Mesothelial cell of epicardium (in vitro differentiated cells): ENCODE measurements around the gene ALDOC. TPM values are rescaled to one million over a fixed set of nuclear protein-coding genes. Genes with fewer than 3 reads are reported as not detected.

Experiments
- DNase-seq, 2 experiments: peaks; one replicate each; pipeline ENCODE4 v3.0.0; 2021; ENCODE audit warnings: low spot score in 2 of 2; ENCODE audit not compliant: unreplicated experiment in 2 of 2
- H3K27ac Mint-ChIP-seq: 2 replicates; pipeline ENCODE4 v1.8.0; 2021; ENCODE audit warnings: mixed read lengths
- H3K27me3 Mint-ChIP-seq: 2 replicates; pipeline ENCODE4 v1.8.0; 2021; ENCODE audit warnings: low read depth, mixed read lengths
- H3K36me3 Mint-ChIP-seq: 2 replicates; pipeline ENCODE4 v1.8.0; 2021; ENCODE audit warnings: mixed read lengths
- H3K4me1 Mint-ChIP-seq: 2 replicates; pipeline ENCODE4 v1.8.0; 2021; ENCODE audit warnings: mixed read lengths
- H3K4me3 Mint-ChIP-seq: 2 replicates; pipeline ENCODE4 v1.8.0; 2021; ENCODE audit warnings: mild to moderate bottlenecking, moderate library complexity, mixed read lengths
- H3K9me3 Mint-ChIP-seq: 2 replicates; pipeline ENCODE4 v1.8.0; 2021; ENCODE audit warnings: mixed read lengths
- total RNA-seq: library from RNA; stranded (reverse); gene quantifications from 3 replicates; pipeline ENCODE4 v1.2.1, GENCODE V29; 2021
- TF ChIP-seq, protein P1 (sequence below): fragments of 200-600 bp; sonication (generic); IDR thresholded peaks from one replicate; pipeline ENCODE4 v1.5.0; 2021; ENCODE audit warnings: antibody characterized with exemption; ENCODE audit not compliant: unreplicated experiment

The ALDOC gene
- total RNA-seq, 1 donor from 2014 or later, result 22.6 TPM

GRCh38 chr17:28538296-28538895, 38.3 kb downstream of the ALDOC start:
- no peak overlapping the region for H3K4me3 Mint-ChIP-seq
- H3K36me3 Mint-ChIP-seq, result no peaks in the 10 kb centered on the region
- H3K9me3 Mint-ChIP-seq, result no peaks in the 10 kb centered on the region
- DNase-seq, result no peak
- H3K27ac Mint-ChIP-seq, result no peak overlapping the region
- H3K27me3 Mint-ChIP-seq, result peaks cover 2% of the 10 kb centered on the region
- TF ChIP-seq, protein P1, sequence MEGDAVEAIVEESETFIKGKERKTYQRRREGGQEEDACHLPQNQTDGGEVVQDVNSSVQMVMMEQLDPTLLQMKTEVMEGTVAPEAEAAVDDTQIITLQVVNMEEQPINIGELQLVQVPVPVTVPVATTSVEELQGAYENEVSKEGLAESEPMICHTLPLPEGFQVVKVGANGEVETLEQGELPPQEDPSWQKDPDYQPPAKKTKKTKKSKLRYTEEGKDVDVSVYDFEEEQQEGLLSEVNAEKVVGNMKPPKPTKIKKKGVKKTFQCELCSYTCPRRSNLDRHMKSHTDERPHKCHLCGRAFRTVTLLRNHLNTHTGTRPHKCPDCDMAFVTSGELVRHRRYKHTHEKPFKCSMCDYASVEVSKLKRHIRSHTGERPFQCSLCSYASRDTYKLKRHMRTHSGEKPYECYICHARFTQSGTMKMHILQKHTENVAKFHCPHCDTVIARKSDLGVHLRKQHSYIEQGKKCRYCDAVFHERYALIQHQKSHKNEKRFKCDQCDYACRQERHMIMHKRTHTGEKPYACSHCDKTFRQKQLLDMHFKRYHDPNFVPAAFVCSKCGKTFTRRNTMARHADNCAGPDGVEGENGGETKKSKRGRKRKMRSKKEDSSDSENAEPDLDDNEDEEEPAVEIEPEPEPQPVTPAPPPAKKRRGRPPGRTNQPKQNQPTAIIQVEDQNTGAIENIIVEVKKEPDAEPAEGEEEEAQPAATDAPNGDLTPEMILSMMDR, result no peak
- H3K4me1 Mint-ChIP-seq, result no peaks in the 10 kb centered on the region

- Mint-ChIP-seq H3K9me3 (no peaks in the 10 kb centered on the region), H3K27ac (no peak overlapping the region), H3K36me3 (no peaks in the 10 kb centered on the region), H3K4me3 (no peak overlapping the region), H3K27me3 (peaks cover 2% of the 10 kb centered on the region), H3K4me1 (no peaks in the 10 kb centered on the region)
- TF ChIP-seq, protein P1, result no peak
- DNase-seq, result no peak
These were observed 39.5 kb downstream of the ALDOC start for GRCh38 chr17:28537219-28537610.

DNA sequence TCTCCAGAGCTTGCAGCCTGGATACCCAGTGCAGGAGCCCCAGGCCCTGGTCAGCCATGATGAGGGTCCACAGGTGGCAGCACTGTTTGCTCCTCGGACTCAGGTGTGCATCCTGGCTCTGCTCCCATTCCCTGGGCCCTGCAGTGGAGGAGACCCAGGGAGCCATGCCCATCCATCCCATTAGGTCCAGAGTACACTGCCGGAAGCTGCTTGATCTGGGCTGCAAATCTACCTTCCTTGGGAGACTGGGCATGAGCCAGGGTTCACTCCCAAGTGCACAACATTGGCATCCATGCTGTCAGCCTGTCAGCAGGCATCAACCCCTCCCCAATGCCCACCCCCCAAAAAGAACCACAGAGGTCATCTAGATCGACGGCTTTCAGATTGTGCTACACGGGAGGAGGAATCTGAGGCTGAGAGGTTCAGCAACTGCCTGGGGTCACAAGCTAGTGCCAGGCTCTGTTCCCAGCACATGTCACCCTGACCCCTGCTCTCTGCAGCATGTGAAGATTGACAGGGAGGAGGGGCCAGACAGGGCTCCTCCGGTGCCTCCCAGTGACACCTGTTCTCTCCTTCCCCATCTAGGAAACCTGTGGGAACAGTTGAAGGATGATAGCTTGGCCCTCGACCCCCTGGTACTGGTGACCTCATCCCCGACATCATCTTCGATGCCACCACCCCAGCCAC, 40.0 kb downstream of the ALDOC start:
- Mint-ChIP-seq H3K9me3 (no peaks in the 10 kb centered on the region), H3K27ac (no peak overlapping the region), H3K27me3 (peaks cover 2% of the 10 kb centered on the region), H3K36me3 (no peaks in the 10 kb centered on the region), H3K4me1 (no peaks in the 10 kb centered on the region), H3K4me3 (no peak overlapping the region)
- DNase-seq, result no peak
- TF ChIP-seq, protein P1, result no peak

DNA sequence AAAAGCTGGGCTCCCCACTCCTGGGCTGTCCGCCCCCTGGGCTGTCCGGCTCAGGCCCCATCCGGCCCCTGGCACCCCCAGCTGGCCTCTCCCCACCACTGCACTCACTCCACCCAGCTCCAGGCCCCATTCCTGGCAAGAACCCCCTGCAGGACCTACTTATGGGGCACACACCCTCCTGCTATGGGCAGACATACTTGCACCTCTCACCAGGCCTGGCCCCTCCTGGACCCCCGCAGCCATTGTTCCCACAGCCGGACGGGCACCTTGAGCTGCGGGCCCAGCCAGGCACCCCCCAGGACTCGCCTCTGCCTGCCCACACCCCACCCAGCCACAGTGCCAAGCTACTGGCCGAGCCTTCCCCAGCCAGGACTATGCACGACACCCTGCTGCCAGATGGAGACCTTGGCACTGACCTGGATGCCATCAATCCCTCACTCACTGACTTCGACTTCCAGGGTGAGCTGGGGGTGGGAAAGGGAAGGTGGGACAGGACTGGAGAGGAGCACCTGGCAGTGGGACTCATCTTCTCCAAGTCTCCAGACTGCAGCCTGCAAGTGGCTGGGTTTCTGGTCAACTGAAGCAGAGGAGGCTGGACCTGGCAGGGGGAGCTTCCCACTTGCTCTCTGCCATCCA, 41.8 kb downstream of the ALDOC start:
- TF ChIP-seq, protein P1, result no peak

DNA sequence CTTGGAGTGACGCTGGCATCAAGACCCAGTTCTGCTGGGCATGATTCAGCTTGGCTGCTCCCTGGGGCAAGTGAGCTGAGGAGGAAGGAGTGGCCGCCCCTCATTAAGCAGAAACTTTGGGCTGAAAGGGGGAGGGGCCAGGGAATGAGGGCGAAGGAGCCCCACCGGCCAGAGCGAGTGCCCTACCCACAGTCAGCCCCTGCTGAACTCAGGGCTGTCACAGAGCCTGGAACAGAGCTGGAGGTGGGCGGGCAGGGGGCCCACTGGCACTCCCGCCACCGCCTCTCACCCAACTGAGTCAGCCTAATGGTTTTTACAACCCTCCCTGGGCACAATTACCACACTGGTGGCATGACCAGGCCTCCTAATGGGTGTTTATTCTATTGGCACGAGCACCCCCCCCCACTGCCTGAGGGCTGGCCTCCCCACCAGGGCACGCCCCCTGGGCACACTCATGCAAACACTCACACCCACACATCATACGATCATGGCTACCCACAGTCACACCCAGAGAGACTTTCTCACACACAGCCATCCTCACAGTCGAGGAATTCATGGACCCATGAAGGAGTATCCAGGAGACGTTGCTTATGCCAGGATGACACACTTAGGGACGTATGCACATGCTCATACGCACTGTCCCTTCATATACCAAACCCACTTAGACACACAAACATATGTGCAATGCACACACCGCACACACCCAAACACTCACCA, 43.4 kb downstream of the ALDOC start:
- H3K27ac Mint-ChIP-seq, result no peak overlapping the region
- H3K9me3 Mint-ChIP-seq, result no peaks in the 10 kb centered on the region
- H3K36me3 Mint-ChIP-seq, result no peaks in the 10 kb centered on the region
- no peaks in the 10 kb centered on the region for H3K4me1 Mint-ChIP-seq
- no peak overlapping the region for H3K4me3 Mint-ChIP-seq
- TF ChIP-seq, protein P1, result no peak
- peaks cover 2% of the 10 kb centered on the region for H3K27me3 Mint-ChIP-seq
- DNase-seq, result no peak

More for the DNA sequence above, 41.8 kb downstream of the ALDOC start:
- H3K27ac Mint-ChIP-seq, result no peak overlapping the region
- H3K9me3 Mint-ChIP-seq, result no peaks in the 10 kb centered on the region
- no peak overlapping the region for H3K4me3 Mint-ChIP-seq
- peaks cover 2% of the 10 kb centered on the region for H3K27me3 Mint-ChIP-seq
- H3K4me1 Mint-ChIP-seq, result no peaks in the 10 kb centered on the region
- DNase-seq, result no peak
- H3K36me3 Mint-ChIP-seq, result no peaks in the 10 kb centered on the region
